H1 (cell line): ENCODE measurements around the gene ALKBH7. TPM values are rescaled to one million over a fixed set of nuclear protein-coding genes. Genes with fewer than 3 reads are reported as not detected.

Source experiments
- CTCF ChIA-PET: fragments of 300-600 bp; sonication (Branson Sonifier 250); formaldehyde crosslinking; loops from one replicate; lab custom pipeline; 2021; ENCODE audit not compliant: partially characterized antibody; lab: Charles Lee
- POLR2A ChIA-PET: fragments of 300-600 bp; sonication (Branson Sonifier 250); formaldehyde crosslinking; loops from one replicate; lab custom pipeline; 2021; ENCODE audit warnings: inconsistent platforms; ENCODE audit not compliant: partially characterized antibody; lab: Charles Lee
- DNase-seq, 2 experiments: peaks; one replicate each; pipeline versions ENCODE4 v3.0.0 to v3.0.0-alpha.2; 2010 to 2022; ENCODE audit warnings: low spot score in 2 of 2, low read depth in 1 of 2, mixed read lengths in 1 of 2
- FAIRE-seq: peaks from 2 replicates; lab custom pipeline; 2011; peaks lifted over from hg19 to GRCh38; lab: Jason Lieb, UNC
- H2AFZ ChIP-seq: 2 replicates; pipeline ENCODE4 v1.8.1; 2012; ENCODE audit warnings: low read length, inconsistent platforms
- H2AK5ac ChIP-seq: 2 replicates; pipeline ENCODE4 v1.6.1; 2013; ENCODE audit warnings: low read depth, low read length
- H2BK120ac ChIP-seq: replicated peaks from 2 replicates; pipeline ENCODE3; 2013; ENCODE audit warnings: low read depth, low read length, inconsistent platforms
- H2BK12ac ChIP-seq: 2 replicates; pipeline ENCODE4 v1.6.1; 2013; ENCODE audit warnings: low read depth, low read length
- H2BK15ac ChIP-seq: 2 replicates; pipeline ENCODE4 v1.6.1; 2013; ENCODE audit warnings: low read length
- H2BK20ac ChIP-seq: 2 replicates; pipeline ENCODE4 v1.6.1; 2013; ENCODE audit warnings: low read length
- H2BK5ac ChIP-seq: 2 replicates; pipeline ENCODE4 v1.6.1; 2013; ENCODE audit warnings: low read depth, low read length
- H3K14ac ChIP-seq: 2 replicates; pipeline ENCODE4 v1.6.1; 2013; ENCODE audit warnings: inconsistent platforms; ENCODE audit not compliant: insufficient read length
- H3K18ac ChIP-seq: 2 replicates; pipeline ENCODE4 v1.6.1; 2013; ENCODE audit warnings: low read length; ENCODE audit errors: extremely low read depth
- H3K23ac ChIP-seq: 2 replicates; pipeline ENCODE4 v1.6.1; 2013; ENCODE audit warnings: inconsistent platforms; ENCODE audit not compliant: insufficient read length
- H3K23me2 ChIP-seq: 2 replicates; pipeline ENCODE4 v1.6.1; 2013; ENCODE audit warnings: low read depth, low read length
- H3K27ac ChIP-seq: 2 replicates; pipeline ENCODE4 v1.6.1; 2011; ENCODE audit warnings: low read depth, low read length, inconsistent platforms
- H3K27me3 ChIP-seq, 4 experiments: replicated peaks in 1 of 4; 1 replicate in 1 of 4; 2 replicates in 3 of 4; pipeline versions ENCODE4 v1.6.1 to v1.8.1; 2011 to 2013; ENCODE audit warnings: low read length in 3 of 4, mild to moderate bottlenecking in 3 of 4, inconsistent platforms in 2 of 4, mixed read lengths in 2 of 4, moderate library complexity in 1 of 4; ENCODE audit not compliant: control insufficient read depth in 3 of 4, insufficient read depth in 3 of 4; ENCODE audit errors: extremely low read depth in 1 of 4
- H3K36me3 ChIP-seq, 4 experiments: 2 replicates each; pipeline versions ENCODE4 v1.6.1 to v1.8.1; 2011 to 2013; ENCODE audit warnings: mild to moderate bottlenecking in 4 of 4, low read length in 3 of 4, moderate library complexity in 2 of 4, control low read depth in 1 of 4, inconsistent platforms in 1 of 4; ENCODE audit not compliant: insufficient read depth in 4 of 4, control insufficient read depth in 2 of 4
- H3K4ac ChIP-seq: replicated peaks from 2 replicates; pipeline ENCODE3; 2013; ENCODE audit warnings: low read length, low read depth, mixed read lengths, inconsistent platforms; ENCODE audit not compliant: insufficient read length
- H3K4me1 ChIP-seq, 4 experiments: replicated peaks in 1 of 4; 1 replicate in 1 of 4; 2 replicates in 3 of 4; pipeline versions ENCODE4 v1.6.1 to v1.8.1; 2011 to 2013; ENCODE audit warnings: low read length in 3 of 4, inconsistent platforms in 2 of 4, mixed read lengths in 1 of 4; ENCODE audit not compliant: insufficient read depth in 4 of 4, control insufficient read depth in 3 of 4
- H3K4me2 ChIP-seq, 2 experiments: 2 replicates each; pipeline versions ENCODE4 v1.6.1 to v1.8.1; 2011 to 2013; ENCODE audit warnings: low read depth in 2 of 2, low read length in 2 of 2, control low read depth in 1 of 2, inconsistent platforms in 1 of 2, mild to moderate bottlenecking in 1 of 2; ENCODE audit not compliant: insufficient read depth in 1 of 2
- H3K4me3 ChIP-seq, 4 experiments: fragments of 200-600, 300-600 bp in 1 of 4; sonication (generic), shearing (Covaris generic), sonication (Bioruptor Twin) in 1 of 4; 2 replicates each; pipeline versions ENCODE4 v1.5.1 to v1.8.1; 2011 to 2016; ENCODE audit warnings: low read length in 4 of 4, low read depth in 3 of 4, control low read depth in 2 of 4, inconsistent platforms in 2 of 4, mild to moderate bottlenecking in 2 of 4, mixed read lengths in 1 of 4, moderate library complexity in 1 of 4; ENCODE audit not compliant: insufficient read depth in 2 of 4; ENCODE audit errors: extremely low read depth in 1 of 4
- H3K56ac ChIP-seq: replicated peaks from 2 replicates; pipeline ENCODE3; 2013; ENCODE audit warnings: low read depth, mild to moderate bottlenecking, mixed read lengths, low read length, inconsistent platforms; ENCODE audit not compliant: insufficient read length
- H3K79me1 ChIP-seq: 2 replicates; pipeline ENCODE4 v1.6.1; 2013; ENCODE audit warnings: low read depth, low read length, control low read depth
- H3K79me2 ChIP-seq, 2 experiments: 2 replicates each; pipeline versions ENCODE4 v1.6.1 to v1.8.1; 2012 to 2013; ENCODE audit warnings: low read length in 2 of 2, mild to moderate bottlenecking in 2 of 2, inconsistent platforms in 1 of 2; ENCODE audit not compliant: insufficient read depth in 2 of 2, control insufficient read depth in 1 of 2
- H3K9ac ChIP-seq, 4 experiments: replicated peaks in 1 of 4; 1 replicate in 1 of 4; 2 replicates in 3 of 4; pipeline versions ENCODE4 v1.6.1 to v1.8.1; 2011 to 2013; ENCODE audit warnings: low read depth in 3 of 4, low read length in 3 of 4, control low read depth in 2 of 4, mild to moderate bottlenecking in 2 of 4, moderate library complexity in 2 of 4, inconsistent platforms in 1 of 4; ENCODE audit errors: extremely low read depth in 1 of 4
- H3K9me3 ChIP-seq, 2 experiments: 2 replicates each; pipeline versions ENCODE4 v1.6.1 to v1.8.1; 2012 to 2013; ENCODE audit warnings: mild to moderate bottlenecking in 2 of 2, moderate library complexity in 2 of 2, control low read depth in 1 of 2, inconsistent platforms in 1 of 2, low read depth in 1 of 2, low read length in 1 of 2, mixed read lengths in 1 of 2; ENCODE audit not compliant: insufficient read depth in 2 of 2
- H4K20me1 ChIP-seq, 2 experiments: replicated peaks in 1 of 2; 2 replicates each; pipeline versions ENCODE3 to v1.8.1; 2011 to 2013; ENCODE audit warnings: inconsistent platforms in 2 of 2, low read length in 2 of 2, mild to moderate bottlenecking in 1 of 2; ENCODE audit not compliant: insufficient read depth in 2 of 2, control insufficient read depth in 1 of 2
- H4K5ac ChIP-seq: 2 replicates; pipeline ENCODE4 v1.6.1; 2013; ENCODE audit warnings: low read length, low read depth, mixed read lengths, inconsistent platforms; ENCODE audit not compliant: insufficient read length
- H4K8ac ChIP-seq: 2 replicates; pipeline ENCODE4 v1.8.0; 2013; ENCODE audit warnings: mild to moderate bottlenecking, moderate library complexity, low read length, inconsistent platforms; ENCODE audit not compliant: insufficient read depth; ENCODE audit errors: extremely low read depth
- H4K91ac ChIP-seq: replicated peaks from 2 replicates; pipeline ENCODE3; 2013; ENCODE audit warnings: low read length, mixed read lengths, inconsistent platforms; ENCODE audit not compliant: insufficient read length
- CTBP2 ChIP-seq: IDR thresholded peaks from 2 replicates; pipeline ENCODE4 v1.7.0; 2011; ENCODE audit warnings: borderline replicate concordance, mild to moderate bottlenecking, moderate library complexity, mixed read lengths, low read length; ENCODE audit not compliant: insufficient read depth, insufficient read length
- EGR1 ChIP-seq: IDR thresholded peaks from 2 replicates; pipeline ENCODE4 v1.6.1; 2011; ENCODE audit warnings: low read depth, low read length, borderline replicate concordance
- EP300 ChIP-seq, 2 experiments: IDR thresholded peaks; 1 replicate in 1 of 2; 2 replicates in 1 of 2; pipeline ENCODE4 v1.6.1; 2011 to 2012; ENCODE audit warnings: low read depth in 2 of 2, low read length in 2 of 2, mild to moderate bottlenecking in 2 of 2, borderline replicate concordance in 1 of 2, inconsistent platforms in 1 of 2, moderate library complexity in 1 of 2
- GABPA ChIP-seq: IDR thresholded peaks from 2 replicates; pipeline ENCODE4 v1.6.1; 2011; ENCODE audit warnings: mild to moderate bottlenecking, low read length, moderate library complexity, borderline replicate concordance; ENCODE audit not compliant: insufficient read depth
- POLR2A ChIP-seq, 2 experiments: IDR thresholded peaks; 1 replicate in 1 of 2; 2 replicates in 1 of 2; pipeline ENCODE4 v1.6.1; 2011; ENCODE audit warnings: low read depth in 2 of 2, low read length in 2 of 2, mild to moderate bottlenecking in 2 of 2; ENCODE audit errors: control extremely low read depth in 1 of 2
- POLR2AphosphoS5 ChIP-seq: IDR thresholded peaks from 2 replicates; pipeline ENCODE4 v1.6.1; 2011; ENCODE audit warnings: low read depth, low read length
- SIN3A ChIP-seq, 2 experiments: IDR thresholded peaks in 1 of 2; conservative IDR thresholded peaks in 1 of 2; 2 replicates each; pipeline ENCODE4 v1.6.1; 2011 to 2012; ENCODE audit warnings: low read length in 2 of 2, improper control_type of control experiment in 1 of 2, low read depth in 1 of 2, mild to moderate bottlenecking in 1 of 2
- SP4 ChIP-seq: IDR thresholded peaks from 2 replicates; pipeline ENCODE4 v1.6.1; 2012; ENCODE audit warnings: low read length, inconsistent platforms
- TAF7 ChIP-seq: optimal IDR thresholded peaks from 2 replicates; pipeline ENCODE3; 2011; ENCODE audit warnings: low read depth, mild to moderate bottlenecking, inconsistent platforms, low read length, moderate library complexity, borderline replicate concordance
- YY1 ChIP-seq: IDR thresholded peaks from 2 replicates; pipeline ENCODE4 v1.6.1; 2011; ENCODE audit warnings: low read depth, mild to moderate bottlenecking, low read length
- WGBS, 2 experiments: shearing (Covaris generic) in 1 of 2; methylation state at CpG; one replicate each; pipeline versions ENCODE4 v1.1.6 to v1.1.7; 2013 to 2015; ENCODE audit warnings: low lambda C conversion rate in 2 of 2, mixed read lengths in 2 of 2, inconsistent platforms in 1 of 2, low coverage in 1 of 2, missing lambda C conversion rate in 1 of 2; ENCODE audit not compliant: insufficient replicate concordance in 2 of 2, insufficient coverage in 1 of 2, insufficient read length in 1 of 2; ENCODE audit errors: extremely low coverage in 1 of 2, missing lambda C conversion rate in 1 of 2; 5-methylcytosine and 5-hydroxymethylcytosine counted together
- polyA plus RNA-seq, 7 experiments: library from polyadenylated mRNA; depleted of rRNA in 3 of 7; stranded (reverse) in 5 of 7; unstranded in 2 of 7; fragments of >200 nt in 5 of 7; fragments of 200-250 nt in 2 of 7; gene quantifications; 1 replicate in 5 of 7; 2 replicates in 1 of 7; 4 replicates in 1 of 7; pipeline versions ENCODE4 v1.2.1 to v1.2.3, GENCODE V29; 2011 to 2013; ENCODE audit warnings: missing spikeins in 2 of 7, mixed read lengths in 2 of 7
- total RNA-seq: library from RNA; stranded (reverse); fragmentation: NEBNext Ultra II Directional; extraction: Animal tissue kit (Norgen Biotek cat#: 25700); gene quantifications from 2 replicates; pipeline ENCODE4 v1.2.1, GENCODE V29; 2021
- TF ChIP-seq, protein P1 (sequence below): IDR thresholded peaks from 2 replicates; pipeline ENCODE4 v1.6.1; 2011; ENCODE audit warnings: low read length, improper control_type of control experiment
- TF ChIP-seq, protein P2 (sequence below): IDR thresholded peaks from 2 replicates; pipeline ENCODE4 v1.6.1; 2011; ENCODE audit warnings: low read depth, mild to moderate bottlenecking, low read length; ENCODE audit not compliant: insufficient read depth

ALKBH7 gene
- total and polyA plus RNA-seq, 2 of the 8 experiments (the other 6 are each of a cell fraction or from before 2014, with no cell fraction given), result 66.3 to 100 TPM

- Histone ChIP-seq H3K4me1 (no peaks in the 10 kb centered on the region), H3K36me3 (no peaks in the 10 kb centered on the region), H3K79me2 (no peaks in the 10 kb centered on the region), H4K8ac (no peak overlapping the region), H3K18ac (no peak overlapping the region), H2BK120ac (no peak overlapping the region), H3K9ac (no peak overlapping the region), H3K9me3 (no peaks in the 10 kb centered on the region), H3K23ac (no peak overlapping the region), H3K4me3 (no peak overlapping the region), H4K20me1 (no peaks in the 10 kb centered on the region), H3K79me1 (no peaks in the 10 kb centered on the region), H2BK12ac (no peak overlapping the region), H4K5ac (no peak overlapping the region), H3K56ac (no peak overlapping the region), H3K27ac (no peak overlapping the region), H2AFZ (no peak overlapping the region), H2BK20ac (no peak overlapping the region), H3K4ac (no peak overlapping the region), H4K91ac (no peak overlapping the region), H2AK5ac (no peak overlapping the region), H3K27me3 (no peaks in the 10 kb centered on the region; a peak in 1 of 7 replicates), H2BK15ac (no peak overlapping the region), H3K14ac (no peak overlapping the region), H3K23me2 (no peaks in the 10 kb centered on the region), H3K4me2 (no peak overlapping the region), H2BK5ac (no peak overlapping the region)
- POLR2A ChIA-PET, result interaction anchor here (0.7 to 1.9 kb wide), 4 partner anchors 9 to 24 kb away, joined by 3 to 5 read pairs (median 4); partner anchors contain the start of gene GTF2F1
- no peak for FAIRE-seq
- CTCF ChIA-PET, result interaction anchor here (2.7 kb wide), 1 partner anchor 10 kb away, joined by 11 read pairs; no protein-coding TSS in a partner anchor
- DNase-seq, result no peak
- WGBS, 2 experiments, result 86% methylated on average over 10 of the region's 10 CpGs; no CpG with 5 or more reads in 1 of the 2 experiments
- TF ChIP-seq GABPA (no peak), YY1 (no peak), EP300 (IDR thresholded peaks at IDR 0.05; ENCODE audit: borderline replicate concordance in 1 of 2, low read depth in 2 of 2, low read length in 2 of 2) (no peak), EGR1 (no peak), SIN3A (conservative IDR thresholded peaks at IDR 0.05 in 1 of 2, IDR thresholded peaks at IDR 0.05 in 1 of 2; ENCODE audit: low read depth in 1 of 2, low read length in 2 of 2) (no peak), TAF7 (no peak), POLR2A (IDR thresholded peaks at IDR 0.05; ENCODE audit: control extremely low read depth in 1 of 2, low read depth in 2 of 2, low read length in 2 of 2) (no peak), POLR2AphosphoS5 (no peak), CTBP2 (no peak), SP4 (no peak)
- TF ChIP-seq, protein P1, sequence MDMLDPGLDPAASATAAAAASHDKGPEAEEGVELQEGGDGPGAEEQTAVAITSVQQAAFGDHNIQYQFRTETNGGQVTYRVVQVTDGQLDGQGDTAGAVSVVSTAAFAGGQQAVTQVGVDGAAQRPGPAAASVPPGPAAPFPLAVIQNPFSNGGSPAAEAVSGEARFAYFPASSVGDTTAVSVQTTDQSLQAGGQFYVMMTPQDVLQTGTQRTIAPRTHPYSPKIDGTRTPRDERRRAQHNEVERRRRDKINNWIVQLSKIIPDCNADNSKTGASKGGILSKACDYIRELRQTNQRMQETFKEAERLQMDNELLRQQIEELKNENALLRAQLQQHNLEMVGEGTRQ, result no peak
- TF ChIP-seq, protein P2, sequence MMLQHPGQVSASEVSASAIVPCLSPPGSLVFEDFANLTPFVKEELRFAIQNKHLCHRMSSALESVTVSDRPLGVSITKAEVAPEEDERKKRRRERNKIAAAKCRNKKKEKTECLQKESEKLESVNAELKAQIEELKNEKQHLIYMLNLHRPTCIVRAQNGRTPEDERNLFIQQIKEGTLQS, result no peak
Measured at GRCh38 chr19:6402058-6402457, 29.5 kb downstream of the ALKBH7 start.
